H1 (cell line): Measurements from ENCODE around the gene HOXB4. TPM values are rescaled to one million over a fixed set of nuclear protein-coding genes. Genes with fewer than 3 reads are reported as not detected.

Experiments used
- CTCF ChIA-PET: fragments of 300-600 bp; sonication (Branson Sonifier 250); formaldehyde crosslinking; loops from one replicate; lab custom pipeline; 2021; ENCODE audit not compliant: partially characterized antibody; lab: Charles Lee
- POLR2A ChIA-PET: fragments of 300-600 bp; sonication (Branson Sonifier 250); formaldehyde crosslinking; loops from one replicate; lab custom pipeline; 2021; ENCODE audit warnings: inconsistent platforms; ENCODE audit not compliant: partially characterized antibody; lab: Charles Lee
- DNase-seq, 2 experiments: peaks; one replicate each; pipeline versions ENCODE4 v3.0.0 to v3.0.0-alpha.2; 2010 to 2022; ENCODE audit warnings: low spot score in 2 of 2, low read depth in 1 of 2, mixed read lengths in 1 of 2
- FAIRE-seq: peaks from 2 replicates; lab custom pipeline; 2011; peaks lifted over from hg19 to GRCh38; lab: Jason Lieb, UNC
- H2AFZ ChIP-seq: 2 replicates; pipeline ENCODE4 v1.8.1; 2012; ENCODE audit warnings: low read length, inconsistent platforms
- H2AK5ac ChIP-seq: 2 replicates; pipeline ENCODE4 v1.6.1; 2013; ENCODE audit warnings: low read depth, low read length
- H2BK120ac ChIP-seq: replicated peaks from 2 replicates; pipeline ENCODE3; 2013; ENCODE audit warnings: low read depth, low read length, inconsistent platforms
- H2BK12ac ChIP-seq: 2 replicates; pipeline ENCODE4 v1.6.1; 2013; ENCODE audit warnings: low read depth, low read length
- H2BK15ac ChIP-seq: 2 replicates; pipeline ENCODE4 v1.6.1; 2013; ENCODE audit warnings: low read length
- H2BK20ac ChIP-seq: 2 replicates; pipeline ENCODE4 v1.6.1; 2013; ENCODE audit warnings: low read length
- H2BK5ac ChIP-seq: 2 replicates; pipeline ENCODE4 v1.6.1; 2013; ENCODE audit warnings: low read depth, low read length
- H3K14ac ChIP-seq: 2 replicates; pipeline ENCODE4 v1.6.1; 2013; ENCODE audit warnings: inconsistent platforms; ENCODE audit not compliant: insufficient read length
- H3K18ac ChIP-seq: 2 replicates; pipeline ENCODE4 v1.6.1; 2013; ENCODE audit warnings: low read length; ENCODE audit errors: extremely low read depth
- H3K23ac ChIP-seq: 2 replicates; pipeline ENCODE4 v1.6.1; 2013; ENCODE audit warnings: inconsistent platforms; ENCODE audit not compliant: insufficient read length
- H3K23me2 ChIP-seq: 2 replicates; pipeline ENCODE4 v1.6.1; 2013; ENCODE audit warnings: low read depth, low read length
- H3K27ac ChIP-seq: 2 replicates; pipeline ENCODE4 v1.6.1; 2011; ENCODE audit warnings: low read depth, low read length, inconsistent platforms
- H3K27me3 ChIP-seq, 4 experiments: replicated peaks in 1 of 4; 1 replicate in 1 of 4; 2 replicates in 3 of 4; pipeline versions ENCODE4 v1.6.1 to v1.8.1; 2011 to 2013; ENCODE audit warnings: low read length in 3 of 4, mild to moderate bottlenecking in 3 of 4, inconsistent platforms in 2 of 4, mixed read lengths in 2 of 4, moderate library complexity in 1 of 4; ENCODE audit not compliant: control insufficient read depth in 3 of 4, insufficient read depth in 3 of 4; ENCODE audit errors: extremely low read depth in 1 of 4
- H3K36me3 ChIP-seq, 4 experiments: 2 replicates each; pipeline versions ENCODE4 v1.6.1 to v1.8.1; 2011 to 2013; ENCODE audit warnings: mild to moderate bottlenecking in 4 of 4, low read length in 3 of 4, moderate library complexity in 2 of 4, control low read depth in 1 of 4, inconsistent platforms in 1 of 4; ENCODE audit not compliant: insufficient read depth in 4 of 4, control insufficient read depth in 2 of 4
- H3K4ac ChIP-seq: replicated peaks from 2 replicates; pipeline ENCODE3; 2013; ENCODE audit warnings: low read length, low read depth, mixed read lengths, inconsistent platforms; ENCODE audit not compliant: insufficient read length
- H3K4me1 ChIP-seq, 4 experiments: replicated peaks in 1 of 4; 1 replicate in 1 of 4; 2 replicates in 3 of 4; pipeline versions ENCODE4 v1.6.1 to v1.8.1; 2011 to 2013; ENCODE audit warnings: low read length in 3 of 4, inconsistent platforms in 2 of 4, mixed read lengths in 1 of 4; ENCODE audit not compliant: insufficient read depth in 4 of 4, control insufficient read depth in 3 of 4
- H3K4me2 ChIP-seq, 2 experiments: 2 replicates each; pipeline versions ENCODE4 v1.6.1 to v1.8.1; 2011 to 2013; ENCODE audit warnings: low read depth in 2 of 2, low read length in 2 of 2, control low read depth in 1 of 2, inconsistent platforms in 1 of 2, mild to moderate bottlenecking in 1 of 2; ENCODE audit not compliant: insufficient read depth in 1 of 2
- H3K4me3 ChIP-seq, 4 experiments: fragments of 200-600, 300-600 bp in 1 of 4; sonication (generic), shearing (Covaris generic), sonication (Bioruptor Twin) in 1 of 4; 2 replicates each; pipeline versions ENCODE4 v1.5.1 to v1.8.1; 2011 to 2016; ENCODE audit warnings: low read length in 4 of 4, low read depth in 3 of 4, control low read depth in 2 of 4, inconsistent platforms in 2 of 4, mild to moderate bottlenecking in 2 of 4, mixed read lengths in 1 of 4, moderate library complexity in 1 of 4; ENCODE audit not compliant: insufficient read depth in 2 of 4; ENCODE audit errors: extremely low read depth in 1 of 4
- H3K56ac ChIP-seq: replicated peaks from 2 replicates; pipeline ENCODE3; 2013; ENCODE audit warnings: low read depth, mild to moderate bottlenecking, mixed read lengths, low read length, inconsistent platforms; ENCODE audit not compliant: insufficient read length
- H3K79me1 ChIP-seq: 2 replicates; pipeline ENCODE4 v1.6.1; 2013; ENCODE audit warnings: low read depth, low read length, control low read depth
- H3K79me2 ChIP-seq, 2 experiments: 2 replicates each; pipeline versions ENCODE4 v1.6.1 to v1.8.1; 2012 to 2013; ENCODE audit warnings: low read length in 2 of 2, mild to moderate bottlenecking in 2 of 2, inconsistent platforms in 1 of 2; ENCODE audit not compliant: insufficient read depth in 2 of 2, control insufficient read depth in 1 of 2
- H3K9ac ChIP-seq, 4 experiments: replicated peaks in 1 of 4; 1 replicate in 1 of 4; 2 replicates in 3 of 4; pipeline versions ENCODE4 v1.6.1 to v1.8.1; 2011 to 2013; ENCODE audit warnings: low read depth in 3 of 4, low read length in 3 of 4, control low read depth in 2 of 4, mild to moderate bottlenecking in 2 of 4, moderate library complexity in 2 of 4, inconsistent platforms in 1 of 4; ENCODE audit errors: extremely low read depth in 1 of 4
- H3K9me3 ChIP-seq, 2 experiments: 2 replicates each; pipeline versions ENCODE4 v1.6.1 to v1.8.1; 2012 to 2013; ENCODE audit warnings: mild to moderate bottlenecking in 2 of 2, moderate library complexity in 2 of 2, control low read depth in 1 of 2, inconsistent platforms in 1 of 2, low read depth in 1 of 2, low read length in 1 of 2, mixed read lengths in 1 of 2; ENCODE audit not compliant: insufficient read depth in 2 of 2
- H4K20me1 ChIP-seq, 2 experiments: replicated peaks in 1 of 2; 2 replicates each; pipeline versions ENCODE3 to v1.8.1; 2011 to 2013; ENCODE audit warnings: inconsistent platforms in 2 of 2, low read length in 2 of 2, mild to moderate bottlenecking in 1 of 2; ENCODE audit not compliant: insufficient read depth in 2 of 2, control insufficient read depth in 1 of 2
- H4K5ac ChIP-seq: 2 replicates; pipeline ENCODE4 v1.6.1; 2013; ENCODE audit warnings: low read length, low read depth, mixed read lengths, inconsistent platforms; ENCODE audit not compliant: insufficient read length
- H4K8ac ChIP-seq: 2 replicates; pipeline ENCODE4 v1.8.0; 2013; ENCODE audit warnings: mild to moderate bottlenecking, moderate library complexity, low read length, inconsistent platforms; ENCODE audit not compliant: insufficient read depth; ENCODE audit errors: extremely low read depth
- H4K91ac ChIP-seq: replicated peaks from 2 replicates; pipeline ENCODE3; 2013; ENCODE audit warnings: low read length, mixed read lengths, inconsistent platforms; ENCODE audit not compliant: insufficient read length
- CTBP2 ChIP-seq: IDR thresholded peaks from 2 replicates; pipeline ENCODE4 v1.7.0; 2011; ENCODE audit warnings: borderline replicate concordance, mild to moderate bottlenecking, moderate library complexity, mixed read lengths, low read length; ENCODE audit not compliant: insufficient read depth, insufficient read length
- EZH2 ChIP-seq: fragments of 200-600 bp; sonication (generic); IDR thresholded peaks from 2 replicates; pipeline ENCODE4 v1.7.1; 2012; ENCODE audit warnings: low read depth, mild to moderate bottlenecking, moderate library complexity, low read length, inconsistent platforms; ENCODE audit not compliant: severe bottlenecking
- WGBS, 2 experiments: shearing (Covaris generic) in 1 of 2; methylation state at CpG; one replicate each; pipeline versions ENCODE4 v1.1.6 to v1.1.7; 2013 to 2015; ENCODE audit warnings: low lambda C conversion rate in 2 of 2, mixed read lengths in 2 of 2, inconsistent platforms in 1 of 2, low coverage in 1 of 2, missing lambda C conversion rate in 1 of 2; ENCODE audit not compliant: insufficient replicate concordance in 2 of 2, insufficient coverage in 1 of 2, insufficient read length in 1 of 2; ENCODE audit errors: extremely low coverage in 1 of 2, missing lambda C conversion rate in 1 of 2; 5-methylcytosine and 5-hydroxymethylcytosine counted together
- polyA plus RNA-seq, 7 experiments: library from polyadenylated mRNA; depleted of rRNA in 3 of 7; stranded (reverse) in 5 of 7; unstranded in 2 of 7; fragments of >200 nt in 5 of 7; fragments of 200-250 nt in 2 of 7; gene quantifications; 1 replicate in 5 of 7; 2 replicates in 1 of 7; 4 replicates in 1 of 7; pipeline versions ENCODE4 v1.2.1 to v1.2.3, GENCODE V29; 2011 to 2013; ENCODE audit warnings: missing spikeins in 2 of 7, mixed read lengths in 2 of 7
- total RNA-seq: library from RNA; stranded (reverse); fragmentation: NEBNext Ultra II Directional; extraction: Animal tissue kit (Norgen Biotek cat#: 25700); gene quantifications from 2 replicates; pipeline ENCODE4 v1.2.1, GENCODE V29; 2021

Gene HOXB4
- total and polyA plus RNA-seq, 2 of the 8 experiments (the other 6 are each of a cell fraction or from before 2014, with no cell fraction given): not detected

GRCh38 chr17:48622857-48623256 lies 44.7 kb upstream of the HOXB4 start:
- Histone ChIP-seq H4K91ac (no peak overlapping the region), H4K8ac (no peak overlapping the region), H3K4ac (no peak overlapping the region), H3K27ac (no peak overlapping the region), H2AK5ac (peak overlapping the region; percentile 67; the same call in 1 of the 2 replicates), H3K23ac (no peak overlapping the region), H3K36me3 (peaks cover 0 to 13% (median 0%) of the 10 kb centered on the region in 4 experiments; a peak in 1 of 8 replicates), H3K4me2 (no peak overlapping the region), H3K4me3 (no peak overlapping the region), H4K20me1 (peaks cover 30 to 42% of the 10 kb centered on the region in 2 experiments), H2BK20ac (no peak overlapping the region), H3K23me2 (no peaks in the 10 kb centered on the region; the same call in 1 of the 2 replicates), H3K9ac (no peak overlapping the region), H3K27me3 (peaks cover 98 to 100% (median 99%) of the 10 kb centered on the region in 4 experiments), H4K5ac (no peak overlapping the region), H2BK15ac (no peak overlapping the region), H3K14ac (no peak overlapping the region), H3K4me1 (peaks cover 0 to 12% (median 7%) of the 10 kb centered on the region in 4 experiments; a peak in 6 of 7 replicates), H3K56ac (no peak overlapping the region), H2BK120ac (no peak overlapping the region), H2BK12ac (peak overlapping the region; percentile 22; the same call in 1 of the 2 replicates), H2BK5ac (no peak overlapping the region), H3K79me1 (no peaks in the 10 kb centered on the region), H2AFZ (no peak overlapping the region), H3K9me3 (no peaks in the 10 kb centered on the region), H3K79me2 (no peaks in the 10 kb centered on the region), H3K18ac (no peak overlapping the region)
- 19% methylated on average over 11 of the region's 11 CpGs; no CpG with 5 or more reads in 1 of the 2 experiments for WGBS, 2 experiments
- DNase-seq: no peak
- CTCF ChIA-PET: interaction anchor here (0.7 to 4.4 kb wide), 15 partner anchors 9 to 597 kb away, joined by 3 to 21 read pairs (median 4); partner anchors contain the start of gene HOXB5
- POLR2A ChIA-PET: interaction anchor here (0.9 to 1.9 kb wide), 2 partner anchors 9 to 35 kb away, joined by 3 to 4 read pairs; no protein-coding TSS in a partner anchor
- FAIRE-seq: no peak
- TF ChIP-seq CTBP2 (no peak), EZH2 (peak; percentile 69)
